Measurements from ENCODE around the gene DDX20. TPM values are rescaled to one million over a fixed set of nuclear protein-coding genes. Genes with fewer than 3 reads are reported as not detected.

The DDX20 gene
- total RNA-seq, 6 donors from 2014 or later, result 7.9 to 18.5 (median 9.2) TPM

DNA sequence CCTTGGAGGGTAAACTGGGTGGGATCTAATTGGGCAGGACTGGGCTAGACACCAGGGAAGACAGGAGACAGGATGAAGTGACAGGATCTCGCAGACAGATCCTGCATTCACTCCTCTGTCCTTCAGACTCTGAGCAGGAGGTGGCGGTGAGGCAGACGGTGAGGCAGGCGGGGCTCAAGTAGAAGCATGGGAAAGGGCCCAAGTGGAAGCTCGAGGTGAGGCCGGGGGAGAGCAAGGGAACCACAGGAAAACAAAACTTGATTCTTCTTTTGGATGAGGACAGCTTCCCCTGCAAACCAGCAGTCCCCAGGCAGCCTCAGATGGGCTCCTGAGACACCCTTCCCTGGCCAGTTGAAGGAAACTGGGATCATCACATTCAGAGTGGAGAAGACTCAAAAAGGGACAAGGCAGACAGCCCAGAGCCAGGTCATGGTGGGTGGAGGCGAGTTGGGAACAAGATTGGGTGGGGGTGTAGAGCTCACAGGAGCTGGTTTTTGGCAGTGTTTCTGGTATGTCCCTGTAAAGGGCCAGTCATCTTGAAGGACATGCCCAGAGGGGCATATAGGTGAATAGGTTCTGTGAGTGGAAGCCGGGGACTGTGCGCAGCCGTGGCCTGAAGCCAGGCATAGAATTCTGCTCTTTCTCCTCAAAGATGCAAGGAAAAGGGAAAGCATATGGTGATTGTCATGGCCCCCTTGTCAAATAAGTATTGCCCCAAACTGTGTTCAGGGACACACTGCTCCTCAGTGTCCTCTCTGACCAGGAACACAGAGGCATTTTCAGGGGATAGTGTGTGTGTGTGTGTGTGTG, 34.5 kb upstream of the DDX20 start:
- H3K4me1 ChIP-seq, result peaks cover 30 to 41% (median 34%) of the 10 kb centered on the region in 4 donors
- ATAC-seq (ENCODE audit: low FRiP score in 2 of 2) (peak; percentile 27 to 34), DNase-seq (no peak)
- no peaks in the 10 kb centered on the region for H3K9me3 ChIP-seq
- peaks cover 0 to 4% (median 0%) of the 10 kb centered on the region in 4 donors for H3K36me3 ChIP-seq
- H3K27ac ChIP-seq, result peak overlapping the region; percentile 69 to 84 (median 83)
- H3K4me3 ChIP-seq, result no peak overlapping the region
- TF ChIP-seq, protein P1, sequence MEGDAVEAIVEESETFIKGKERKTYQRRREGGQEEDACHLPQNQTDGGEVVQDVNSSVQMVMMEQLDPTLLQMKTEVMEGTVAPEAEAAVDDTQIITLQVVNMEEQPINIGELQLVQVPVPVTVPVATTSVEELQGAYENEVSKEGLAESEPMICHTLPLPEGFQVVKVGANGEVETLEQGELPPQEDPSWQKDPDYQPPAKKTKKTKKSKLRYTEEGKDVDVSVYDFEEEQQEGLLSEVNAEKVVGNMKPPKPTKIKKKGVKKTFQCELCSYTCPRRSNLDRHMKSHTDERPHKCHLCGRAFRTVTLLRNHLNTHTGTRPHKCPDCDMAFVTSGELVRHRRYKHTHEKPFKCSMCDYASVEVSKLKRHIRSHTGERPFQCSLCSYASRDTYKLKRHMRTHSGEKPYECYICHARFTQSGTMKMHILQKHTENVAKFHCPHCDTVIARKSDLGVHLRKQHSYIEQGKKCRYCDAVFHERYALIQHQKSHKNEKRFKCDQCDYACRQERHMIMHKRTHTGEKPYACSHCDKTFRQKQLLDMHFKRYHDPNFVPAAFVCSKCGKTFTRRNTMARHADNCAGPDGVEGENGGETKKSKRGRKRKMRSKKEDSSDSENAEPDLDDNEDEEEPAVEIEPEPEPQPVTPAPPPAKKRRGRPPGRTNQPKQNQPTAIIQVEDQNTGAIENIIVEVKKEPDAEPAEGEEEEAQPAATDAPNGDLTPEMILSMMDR (IDR thresholded peaks at IDR 0.05), result no peak
- no peak for TF ChIP-seq POLR2A (IDR thresholded peaks at IDR 0.05)
- TF ChIP-seq POLR2AphosphoS5 (IDR thresholded peaks at IDR 0.05), result no peak
- no peaks in the 10 kb centered on the region for H3K27me3 ChIP-seq
- 47 to 58% methylated on average over 10 of the region's 10 CpGs for WGBS, 2 donors

DNA sequence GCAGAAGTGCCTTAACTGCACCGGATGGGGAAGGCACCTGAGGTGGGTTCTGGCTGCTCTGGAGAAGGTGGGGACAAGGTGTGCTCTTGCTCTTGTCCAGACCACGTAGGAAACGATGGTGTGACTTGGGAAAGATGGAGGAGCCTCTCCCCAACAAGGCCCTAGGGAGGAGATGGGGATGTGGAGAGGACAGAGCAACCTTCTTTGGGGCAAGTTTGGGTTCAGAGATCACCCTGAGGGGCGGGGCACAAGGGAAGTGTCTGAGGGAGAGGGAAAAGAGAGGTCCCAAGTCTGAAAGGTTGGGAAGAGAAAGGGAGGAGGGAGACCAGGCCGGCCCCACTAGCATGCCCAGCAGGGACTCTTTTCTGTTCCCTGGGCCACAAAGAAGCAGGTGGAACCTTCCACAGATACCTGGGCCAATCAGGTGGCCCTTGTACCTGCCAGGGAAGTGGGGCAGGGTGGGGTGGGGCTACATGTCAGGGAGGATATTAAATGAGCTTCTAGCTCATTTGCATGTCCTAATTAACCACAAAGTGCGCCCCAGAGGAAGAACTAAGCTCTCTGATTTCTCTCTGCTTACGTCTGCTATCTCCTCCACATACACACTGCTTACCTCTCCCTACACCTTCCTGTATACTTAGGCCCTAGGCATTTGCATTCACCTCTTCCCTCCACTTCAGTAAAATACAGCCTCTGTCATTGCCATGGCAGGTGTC, 32.5 kb upstream of the DDX20 start:
- DNase-seq (no peak), ATAC-seq (ENCODE audit: low FRiP score in 2 of 2) (no peak)
- peak overlapping the region in 1 of 4 donors; percentile 84 for H3K27ac ChIP-seq
- H3K36me3 ChIP-seq, result peaks cover 0 to 13% (median 0%) of the 10 kb centered on the region in 4 donors
- TF ChIP-seq POLR2A (IDR thresholded peaks at IDR 0.05), result no peak
- TF ChIP-seq, protein P1 (IDR thresholded peaks at IDR 0.05), result no peak
- no peak for TF ChIP-seq EP300 (IDR thresholded peaks at IDR 0.05)
- TF ChIP-seq POLR2AphosphoS5 (IDR thresholded peaks at IDR 0.05), result no peak
- no peaks in the 10 kb centered on the region for H3K9me3 ChIP-seq
- 86 to 91% methylated on average over 7 of the region's 7 CpGs for WGBS, 2 donors
- peaks cover 30 to 41% (median 34%) of the 10 kb centered on the region in 4 donors for H3K4me1 ChIP-seq
- H3K27me3 ChIP-seq, result no peaks in the 10 kb centered on the region
- H3K4me3 ChIP-seq, result no peak overlapping the region

DNA sequence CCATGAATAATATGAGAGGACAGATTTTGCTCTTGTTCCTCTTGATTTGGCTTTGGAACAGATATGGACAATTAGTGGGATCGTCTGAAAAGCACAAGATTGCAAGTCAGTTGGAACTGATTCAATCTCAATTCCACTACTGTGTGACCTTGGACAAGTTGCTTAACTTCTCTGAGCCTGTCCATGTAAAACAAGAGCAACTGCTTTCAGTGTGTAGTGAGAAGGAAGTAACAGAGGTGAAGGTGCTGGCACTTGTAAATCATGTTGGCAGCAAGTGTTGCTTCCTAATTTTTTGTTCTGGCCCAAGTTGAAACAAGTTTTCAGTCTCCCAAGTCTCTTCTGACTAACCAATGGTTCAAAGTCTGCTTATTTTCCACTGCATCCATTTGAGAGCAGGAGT, 31.8 kb upstream of the DDX20 start:
- Histone ChIP-seq H3K9me3 (no peaks in the 10 kb centered on the region), H3K4me1 (peaks cover 30 to 41% (median 34%) of the 10 kb centered on the region in 4 donors), H3K27ac (no peak overlapping the region), H3K27me3 (no peaks in the 10 kb centered on the region), H3K36me3 (peaks cover 0 to 13% (median 0%) of the 10 kb centered on the region in 4 donors), H3K4me3 (no peak overlapping the region)
- WGBS, 2 donors, result 47 to 59% methylated on average over 1 of the region's 1 CpG
- ATAC-seq (ENCODE audit: low FRiP score in 2 of 2), result no peak
- TF ChIP-seq EP300 (IDR thresholded peaks at IDR 0.05), result no peak
- TF ChIP-seq POLR2AphosphoS5 (IDR thresholded peaks at IDR 0.05), result no peak
- no peak for TF ChIP-seq POLR2A (IDR thresholded peaks at IDR 0.05)
- TF ChIP-seq, protein P1 (IDR thresholded peaks at IDR 0.05), result no peak
- DNase-seq, result no peak

DNA sequence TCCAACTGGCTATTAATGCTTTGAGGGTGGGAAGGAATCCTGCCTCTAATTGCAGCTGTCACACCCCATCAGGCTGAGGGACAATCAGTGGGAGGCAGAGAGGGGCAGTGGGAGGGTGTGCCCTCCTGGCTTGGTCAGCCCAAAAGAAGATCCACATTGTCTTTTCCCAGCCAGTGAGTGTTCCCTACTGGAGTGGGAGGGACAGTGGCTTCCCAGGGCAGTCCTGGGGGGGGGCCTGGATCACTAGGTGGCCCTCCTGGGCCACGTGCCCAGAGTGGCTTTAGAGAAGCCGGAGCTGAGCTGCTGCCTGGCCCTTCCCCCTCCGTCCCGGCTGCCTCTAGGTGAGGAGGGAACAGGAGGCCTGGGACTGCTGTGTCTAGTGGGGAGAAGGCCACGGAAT, 30.5 kb upstream of the DDX20 start:
- no peak for ATAC-seq (ENCODE audit: low FRiP score in 2 of 2)
- Histone ChIP-seq H3K9me3 (no peaks in the 10 kb centered on the region), H3K27me3 (no peaks in the 10 kb centered on the region), H3K36me3 (peaks cover 0 to 13% (median 0%) of the 10 kb centered on the region in 4 donors), H3K4me1 (peaks cover 23 to 29% (median 26%) of the 10 kb centered on the region in 4 donors), H3K4me3 (no peak overlapping the region), H3K27ac (no peak overlapping the region)
- TF ChIP-seq, protein P1 (IDR thresholded peaks at IDR 0.05), result no peak
- TF ChIP-seq POLR2AphosphoS5 (IDR thresholded peaks at IDR 0.05) (no peak), POLR2A (IDR thresholded peaks at IDR 0.05) (no peak), EP300 (IDR thresholded peaks at IDR 0.05) (no peak)
- WGBS, 2 donors, result 59 to 78% methylated on average over 1 to 4 of the region's 5 CpGs
- peak in 1 of 2 donors; percentile 55 for DNase-seq

Measured in upper lobe of left lung (tissue), 6 donors.